NCI-H1105 (cell line): Measurements from ENCODE around the gene ACSF3.
"Not testable (repeated sequence)": the region's sequence is repeated elsewhere in the genome, so short reads cannot be mapped to it uniquely, and the experiment has no call there.

Experiments used
- DNase-seq: peaks from one replicate; lab custom pipeline; 2025; lab: John Stamatoyannopoulos, UW

The ACSF3 gene

GRCh38 chr16:89073346-89074071, 20.1 kb upstream of the ACSF3 start:
- no peak for DNase-seq

- DNase-seq: not testable (repeated sequence)
These were observed 19.5 kb upstream of the ACSF3 start for GRCh38 chr16:89074072-89074674.

GRCh38 chr16:89074803-89075688, 18.6 kb upstream of the ACSF3 start:
- no peak for DNase-seq

- DNase-seq: no peak
These were observed 17.5 kb upstream of the ACSF3 start for GRCh38 chr16:89076159-89076558.

- DNase-seq: no peak
These were observed 16.6 kb upstream of the ACSF3 start for GRCh38 chr16:89077076-89077475.

- DNase-seq: no peak
These were observed 15.5 kb upstream of the ACSF3 start for GRCh38 chr16:89078172-89078571.

GRCh38 chr16:89079434-89079980, 14.1 kb upstream of the ACSF3 start:
- no peak for DNase-seq

- no peak for DNase-seq
These were observed 13.3 kb upstream of the ACSF3 start for GRCh38 chr16:89080196-89080853.

GRCh38 chr16:89081556-89081955, 12.1 kb upstream of the ACSF3 start:
- no peak for DNase-seq

GRCh38 chr16:89084411-89084810, 9.2 kb upstream of the ACSF3 start:
- DNase-seq: no peak

GRCh38 chr16:89084814-89085612, 8.6 kb upstream of the ACSF3 start:
- DNase-seq: no peak

GRCh38 chr16:89085755-89086154, 7.9 kb upstream of the ACSF3 start:
- DNase-seq: no peak

GRCh38 chr16:89087922-89088497, 5.6 kb upstream of the ACSF3 start:
- DNase-seq: no peak

- no peak for DNase-seq
These were observed 4.5 kb upstream of the ACSF3 start for GRCh38 chr16:89089120-89089519.

- DNase-seq: no peak
These were observed 3.4 kb upstream of the ACSF3 start for GRCh38 chr16:89090182-89090630.

GRCh38 chr16:89090669-89091426, 2.8 kb upstream of the ACSF3 start:
- no peak for DNase-seq

- DNase-seq: no peak
These were observed 1.6 kb upstream of the ACSF3 start for GRCh38 chr16:89092013-89092412.

- DNase-seq: not testable (repeated sequence)
These were observed 425 bp upstream of the ACSF3 start for GRCh38 chr16:89093252-89093601.

- DNase-seq: no peak
These were observed 714 bp downstream of the ACSF3 start for GRCh38 chr16:89094252-89094879.

GRCh38 chr16:89094880-89095258, 1.2 kb downstream of the ACSF3 start:
- DNase-seq: no peak
